GM18870 (cell line): Measurements from ENCODE around the gene NEK6.

Experiments
- ATAC-seq: cut with Tn5 transposase; IDR thresholded peaks from one replicate; pipeline ENCODE4 v1.9.1; 2021; ENCODE audit warnings: moderate library complexity; ENCODE audit not compliant: unreplicated experiment

Gene NEK6

GRCh38 chr9:124339603-124340146 lies 81.9 kb downstream of the NEK6 start:
- no peak for ATAC-seq

GRCh38 chr9:124340219-124341069 lies 82.7 kb downstream of the NEK6 start:
- no peak for ATAC-seq

GRCh38 chr9:124341455-124342170 lies 83.9 kb downstream of the NEK6 start:
- no peak for ATAC-seq

GRCh38 chr9:124342402-124342775 lies 84.6 kb downstream of the NEK6 start:
- no peak for ATAC-seq

- ATAC-seq, result no peak
These were observed 85.2 kb downstream of the NEK6 start for GRCh38 chr9:124342776-124343485.

GRCh38 chr9:124343533-124344290 lies 86.0 kb downstream of the NEK6 start:
- ATAC-seq, result no peak

- no peak for ATAC-seq
These were observed 86.7 kb downstream of the NEK6 start for GRCh38 chr9:124344291-124345050.

GRCh38 chr9:124345063-124345462 lies 87.3 kb downstream of the NEK6 start:
- ATAC-seq, result no peak

- no peak for ATAC-seq
These were observed 88.1 kb downstream of the NEK6 start for GRCh38 chr9:124345751-124346281.

- no peak for ATAC-seq
These were observed 88.8 kb downstream of the NEK6 start for GRCh38 chr9:124346347-124347163.

- ATAC-seq, result no peak
These were observed 89.6 kb downstream of the NEK6 start for GRCh38 chr9:124347206-124347967.

- no peak for ATAC-seq
These were observed 90.2 kb downstream of the NEK6 start for GRCh38 chr9:124347968-124348358.

- no peak for ATAC-seq
These were observed 90.6 kb downstream of the NEK6 start for GRCh38 chr9:124348363-124348762.

GRCh38 chr9:124348831-124349230 lies 91.1 kb downstream of the NEK6 start:
- no peak for ATAC-seq

- no peak for ATAC-seq
These were observed 91.5 kb downstream of the NEK6 start for GRCh38 chr9:124349267-124349666.

- ATAC-seq, result no peak
These were observed 92.1 kb downstream of the NEK6 start for GRCh38 chr9:124349675-124350493.
